ENCODE results near the gene NUDT2.

- TF ChIP-seq, protein P1, sequence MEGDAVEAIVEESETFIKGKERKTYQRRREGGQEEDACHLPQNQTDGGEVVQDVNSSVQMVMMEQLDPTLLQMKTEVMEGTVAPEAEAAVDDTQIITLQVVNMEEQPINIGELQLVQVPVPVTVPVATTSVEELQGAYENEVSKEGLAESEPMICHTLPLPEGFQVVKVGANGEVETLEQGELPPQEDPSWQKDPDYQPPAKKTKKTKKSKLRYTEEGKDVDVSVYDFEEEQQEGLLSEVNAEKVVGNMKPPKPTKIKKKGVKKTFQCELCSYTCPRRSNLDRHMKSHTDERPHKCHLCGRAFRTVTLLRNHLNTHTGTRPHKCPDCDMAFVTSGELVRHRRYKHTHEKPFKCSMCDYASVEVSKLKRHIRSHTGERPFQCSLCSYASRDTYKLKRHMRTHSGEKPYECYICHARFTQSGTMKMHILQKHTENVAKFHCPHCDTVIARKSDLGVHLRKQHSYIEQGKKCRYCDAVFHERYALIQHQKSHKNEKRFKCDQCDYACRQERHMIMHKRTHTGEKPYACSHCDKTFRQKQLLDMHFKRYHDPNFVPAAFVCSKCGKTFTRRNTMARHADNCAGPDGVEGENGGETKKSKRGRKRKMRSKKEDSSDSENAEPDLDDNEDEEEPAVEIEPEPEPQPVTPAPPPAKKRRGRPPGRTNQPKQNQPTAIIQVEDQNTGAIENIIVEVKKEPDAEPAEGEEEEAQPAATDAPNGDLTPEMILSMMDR (conservative IDR thresholded peaks at IDR 0.05; ENCODE audit: low read depth, low read length) = no peak
- TF ChIP-seq MXI1 (IDR thresholded peaks at IDR 0.05; ENCODE audit: borderline replicate concordance, low read depth, low read length) = no peak
- no peak for TF ChIP-seq POLR2A (IDR thresholded peaks at IDR 0.05; ENCODE audit: low read depth, low read length)
- no peak for TF ChIP-seq SMC3 (IDR thresholded peaks at IDR 0.05; ENCODE audit: low read depth, low read length)
- no peak for TF ChIP-seq CEBPB (IDR thresholded peaks at IDR 0.05; ENCODE audit: low read depth, low read length)
- no peak for TF ChIP-seq MAFK (IDR thresholded peaks at IDR 0.05; ENCODE audit: low read depth, low read length)
These were observed 36.8 kb upstream of the NUDT2 start for GRCh38 chr9:34292552-34292951.
